GDM1 (cell line): ENCODE data around the gene IPCEF1.

Source experiments
- DNase-seq: peaks from one replicate; lab custom pipeline; 2025; lab: John Stamatoyannopoulos, UW

The IPCEF1 gene

DNA sequence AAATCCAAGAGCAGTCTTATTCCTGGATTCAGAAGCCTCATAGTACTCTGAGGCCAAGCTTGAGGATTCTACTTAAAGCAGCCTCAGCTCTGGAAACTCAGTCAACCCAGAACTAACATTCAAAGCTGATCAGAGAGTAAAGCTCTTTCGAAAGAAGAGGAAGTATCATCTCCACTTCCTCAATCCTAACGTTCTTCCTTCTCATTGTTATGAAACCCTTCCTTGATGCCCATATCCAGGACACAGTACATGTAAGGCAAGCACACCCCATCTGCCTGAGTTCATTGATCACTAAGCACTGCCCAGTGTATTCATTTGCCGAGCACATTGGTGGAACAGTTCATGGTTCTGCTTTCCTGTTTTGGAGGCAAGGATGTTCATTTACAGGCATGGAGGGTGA lies at the start of gene IPCEF1:
IPCEF1 (minus strand) TSS at position 114 of the 400 bp plus-strand sequence. CDS start 90,856 bp downstream, outside the sequence.
- peak; percentile 37 for DNase-seq

DNA sequence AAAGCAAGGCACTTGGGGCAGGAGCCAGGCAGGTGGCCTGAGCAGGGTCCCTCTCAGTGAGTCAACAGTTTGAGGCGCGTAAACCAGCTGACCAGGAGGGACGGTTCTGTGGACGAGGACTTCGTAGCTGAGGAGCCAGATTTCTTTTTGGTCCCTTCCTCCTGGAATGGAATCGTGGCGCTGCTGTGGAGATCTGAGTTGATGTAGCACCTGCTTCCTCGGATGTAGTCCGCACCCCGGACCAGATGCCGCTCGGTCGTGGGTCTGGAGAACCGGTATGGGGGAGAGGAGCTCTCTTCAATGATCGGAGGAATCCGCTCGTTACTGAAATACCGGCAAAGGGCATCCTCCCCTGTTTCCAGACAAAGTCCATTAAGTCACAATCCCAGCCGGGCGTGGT lies 49.7 kb upstream of the IPCEF1 start:
- DNase-seq, result no peak

- DNase-seq, result no peak
Observed at GRCh38 chr6:154404791-154405400, 48.3 kb upstream of the IPCEF1 start.

GRCh38 chr6:154403788-154404187 lies 47.2 kb upstream of the IPCEF1 start:
- DNase-seq, result no peak

DNA sequence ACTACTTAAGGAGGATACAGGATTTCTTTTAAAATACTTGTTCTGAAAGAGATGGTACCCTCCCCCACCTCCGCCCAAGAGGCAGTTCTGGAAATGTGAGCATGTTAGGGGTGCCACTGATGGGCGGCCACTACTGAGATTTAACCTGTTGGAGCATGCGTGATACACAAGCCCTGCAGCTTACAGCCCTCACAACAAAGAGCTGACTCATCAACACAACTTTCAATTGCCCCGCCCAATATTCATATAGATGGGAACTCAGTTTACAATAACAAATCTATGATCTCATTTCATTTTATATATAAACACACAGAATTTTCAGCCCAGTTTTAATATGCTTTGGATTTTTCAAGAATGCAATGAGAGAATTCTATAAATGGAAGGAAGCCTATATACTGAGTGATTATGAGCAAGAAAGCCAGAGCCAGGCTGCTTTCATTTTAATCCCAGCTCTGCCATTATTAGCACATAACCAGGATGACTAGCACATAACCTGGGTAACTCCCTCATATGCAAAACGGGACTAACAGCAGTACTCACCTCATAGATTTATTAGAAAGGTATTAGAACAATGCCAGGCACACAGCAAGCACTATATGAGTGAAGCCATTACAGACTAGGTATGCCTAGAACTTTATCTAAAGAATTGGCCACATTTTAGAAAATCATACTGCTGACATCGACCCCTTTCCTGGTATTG lies 45.6 kb upstream of the IPCEF1 start:
- no peak for DNase-seq

GRCh38 chr6:154399097-154399496 lies 42.5 kb upstream of the IPCEF1 start:
- no peak for DNase-seq

GRCh38 chr6:154397491-154398195 lies 41.0 kb upstream of the IPCEF1 start:
- no peak for DNase-seq

GRCh38 chr6:154395878-154396277 lies 39.3 kb upstream of the IPCEF1 start:
- no peak for DNase-seq

DNA sequence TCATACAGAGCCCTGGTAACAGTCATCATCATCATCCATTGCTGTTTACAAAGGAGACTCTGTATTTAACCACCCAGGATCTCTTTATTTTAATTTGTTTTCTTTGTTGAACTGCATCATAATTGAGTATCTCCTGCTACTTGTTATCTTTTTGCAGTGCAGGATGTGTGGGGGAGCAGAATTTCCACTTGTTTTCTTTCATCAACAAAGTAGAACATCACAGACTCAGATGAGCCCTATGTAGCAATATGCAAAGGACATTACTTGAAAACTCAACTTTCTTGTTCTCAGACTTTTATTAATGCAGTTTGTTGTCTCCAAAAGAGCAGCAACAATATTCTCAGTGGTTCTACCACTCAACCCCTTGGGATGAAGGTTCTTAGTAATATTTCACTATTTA lies 38.7 kb upstream of the IPCEF1 start:
- no peak for DNase-seq

DNA sequence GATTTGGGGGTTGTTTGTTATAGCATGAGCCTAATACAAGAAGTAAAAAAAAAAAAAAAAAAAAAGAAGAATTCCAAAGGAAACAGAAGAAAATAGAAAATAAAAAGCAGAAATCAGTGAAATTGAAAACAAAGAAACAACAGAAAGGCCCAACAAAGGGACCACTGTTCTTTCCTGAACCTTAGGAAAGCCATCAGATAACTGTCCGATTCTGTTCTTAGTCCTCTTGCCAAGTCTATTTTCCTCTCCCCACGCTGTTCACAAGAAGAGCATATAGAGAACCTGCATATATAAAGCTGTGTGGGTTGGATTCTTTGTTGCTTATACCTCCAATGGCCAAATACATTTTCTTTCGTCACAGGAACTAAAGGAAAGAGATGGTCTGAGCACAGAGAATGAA lies 38.0 kb upstream of the IPCEF1 start:
- no peak for DNase-seq

GRCh38 chr6:154390034-154390433 lies 33.4 kb upstream of the IPCEF1 start:
- no peak for DNase-seq

GRCh38 chr6:154388803-154389202 lies 32.2 kb upstream of the IPCEF1 start:
- DNase-seq, result no peak

DNA sequence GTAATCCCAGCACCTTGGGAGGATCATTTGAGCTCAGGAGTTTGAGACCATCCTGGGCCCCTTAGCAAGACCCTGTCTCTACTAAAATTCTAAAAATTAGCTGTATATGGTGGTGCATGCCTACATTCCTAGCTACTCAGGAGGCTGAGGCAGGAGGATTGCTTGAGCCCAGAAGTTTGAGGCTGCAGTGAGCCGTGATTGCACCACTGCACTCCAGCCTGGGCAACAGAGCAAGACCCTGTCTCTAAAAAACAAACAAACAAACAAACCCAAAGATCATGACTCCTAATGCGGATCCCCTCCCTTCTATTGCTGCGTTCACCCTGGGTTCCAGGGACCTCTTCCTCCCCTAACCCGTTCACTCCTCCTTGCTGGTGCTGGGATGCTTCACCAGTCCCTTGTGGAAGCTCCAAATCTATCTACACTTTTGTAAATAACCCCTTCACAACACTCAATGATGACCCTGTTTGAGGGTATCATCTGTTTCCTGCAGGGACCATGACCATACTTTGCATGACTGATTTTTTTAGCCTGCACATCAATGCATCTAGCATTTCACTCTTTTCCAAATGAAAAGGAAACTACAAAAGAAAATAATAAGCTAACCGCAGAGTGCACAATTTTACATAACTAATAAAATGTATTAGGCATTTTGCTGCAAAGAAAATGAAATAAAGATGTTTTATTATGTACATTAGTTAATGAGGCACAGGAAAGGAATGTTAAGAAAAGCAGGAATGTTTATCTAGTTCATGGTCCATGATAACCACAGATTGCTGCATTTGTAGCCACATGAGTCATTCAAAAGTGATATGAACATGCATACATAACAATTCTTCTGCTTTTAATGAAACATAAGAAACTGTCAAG lies 30.5 kb upstream of the IPCEF1 start:
- no peak for DNase-seq

GRCh38 chr6:154384191-154384590 lies 27.6 kb upstream of the IPCEF1 start:
- no peak for DNase-seq

DNA sequence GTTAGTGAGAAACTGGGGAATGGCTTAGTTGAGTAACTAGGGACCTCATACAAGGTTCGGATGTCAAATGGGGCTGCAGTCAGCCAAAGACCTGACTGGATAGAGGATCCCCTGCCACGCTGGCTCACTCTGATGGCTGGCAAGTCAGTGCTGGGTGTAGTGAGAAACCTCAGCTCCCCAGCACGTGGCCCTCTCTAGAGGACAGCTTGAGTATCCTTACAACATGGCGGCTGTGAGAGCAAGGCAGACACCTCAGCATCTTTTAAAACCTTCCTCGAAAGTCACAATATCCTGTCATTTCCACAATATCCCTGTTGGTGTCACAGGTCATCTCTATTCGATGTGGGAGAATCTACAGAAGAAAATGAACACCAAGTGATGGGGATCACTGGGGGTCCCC lies 26.7 kb upstream of the IPCEF1 start:
- DNase-seq, result no peak

DNA sequence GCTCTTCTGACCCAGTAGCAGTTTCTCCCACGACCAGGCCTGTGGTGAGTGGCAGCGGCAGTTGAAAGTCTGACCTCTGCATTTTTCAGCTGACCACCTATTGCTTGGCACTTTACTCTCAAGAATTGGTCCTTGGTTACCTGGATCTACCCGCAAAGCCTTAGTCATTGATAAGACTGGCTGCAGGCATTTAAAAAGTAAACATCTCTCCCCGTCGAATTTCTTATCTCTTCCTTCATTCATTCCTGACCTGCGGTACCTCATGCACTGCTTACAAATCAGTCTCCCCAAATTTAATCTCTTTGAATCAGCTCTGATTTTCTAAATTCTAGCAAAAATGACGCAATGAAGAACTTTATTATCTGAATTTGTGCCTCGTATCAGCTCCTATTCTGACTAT lies 26.1 kb upstream of the IPCEF1 start:
- DNase-seq, result no peak

DNA sequence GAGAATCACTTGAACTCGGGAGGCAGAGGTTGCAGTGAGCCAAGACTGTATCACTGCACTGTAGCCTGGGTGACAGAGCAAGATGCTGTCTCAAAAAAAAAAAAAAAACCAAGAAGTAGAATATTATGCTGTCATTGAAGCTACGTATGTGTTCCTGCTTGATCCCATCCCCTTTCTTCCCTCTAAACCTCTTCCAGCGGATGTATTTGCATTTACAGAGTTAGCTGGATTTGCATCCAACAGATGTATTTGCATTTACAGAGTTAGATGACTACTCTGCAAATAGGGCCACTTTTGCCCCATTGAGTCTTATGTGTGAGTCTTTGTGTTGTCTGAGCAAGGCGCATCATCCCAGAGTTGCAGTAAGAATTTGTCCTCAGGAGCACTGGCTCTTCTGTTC lies 24.9 kb upstream of the IPCEF1 start:
- DNase-seq, result no peak

DNA sequence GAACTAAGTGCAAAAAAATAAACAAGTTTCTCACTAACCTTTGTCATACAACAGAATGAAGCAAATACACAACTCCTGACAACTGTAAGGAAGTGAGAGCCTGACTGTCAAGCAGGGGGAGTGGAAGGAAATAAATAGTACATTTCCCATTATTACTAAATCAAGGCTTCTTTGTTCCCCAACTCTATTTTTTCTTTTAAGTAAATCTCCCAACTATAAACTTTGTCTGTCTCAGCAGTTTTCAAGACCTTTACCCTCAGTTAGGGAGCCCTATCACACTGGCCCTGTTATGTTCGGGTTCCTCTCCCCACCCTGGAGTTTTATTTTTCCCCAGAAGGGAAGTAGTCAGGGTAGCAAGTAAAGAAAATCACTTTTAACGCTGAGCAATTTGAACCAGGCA lies 24.1 kb upstream of the IPCEF1 start:
- no peak for DNase-seq

- DNase-seq, result no peak
Observed at GRCh38 chr6:154379585-154379984, 23.0 kb upstream of the IPCEF1 start.

DNA sequence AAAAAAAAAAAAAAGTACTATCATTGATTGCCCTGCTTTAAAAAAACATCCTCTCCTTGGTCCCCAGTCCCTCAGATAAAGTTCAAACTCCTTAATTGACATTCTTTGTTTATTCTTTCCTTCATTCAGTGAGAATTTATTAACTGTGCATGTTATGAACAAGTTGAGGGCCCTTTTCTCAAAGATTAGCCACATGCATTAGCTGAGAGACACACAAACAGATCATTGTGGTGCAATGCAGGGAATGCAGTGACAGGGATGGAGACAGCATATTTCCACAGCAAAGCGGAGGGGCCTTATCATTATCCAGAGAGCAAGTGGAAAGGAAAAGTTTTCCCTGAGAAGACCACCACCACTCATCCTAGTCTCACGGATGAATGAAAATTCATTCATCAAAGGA lies 21.9 kb upstream of the IPCEF1 start:
- no peak for DNase-seq

DNA sequence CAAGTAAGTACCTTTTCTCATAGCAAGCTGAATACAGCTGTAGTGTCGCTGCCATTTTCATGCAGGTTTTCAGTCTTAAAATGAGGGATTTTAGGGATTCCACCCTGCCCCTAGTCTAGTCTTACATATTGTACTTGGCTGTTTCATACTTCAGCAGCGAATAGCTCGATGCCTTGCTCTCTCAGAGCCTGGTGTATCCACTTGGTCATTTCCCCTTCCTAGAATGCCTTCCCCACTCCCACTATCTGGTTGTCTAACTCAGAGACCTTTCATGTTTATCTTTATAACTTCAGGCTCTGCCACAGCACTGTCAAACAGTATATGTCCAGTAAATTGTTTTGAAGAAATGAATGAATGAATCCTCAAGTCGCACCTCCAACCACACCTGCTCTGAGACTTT lies 21.1 kb upstream of the IPCEF1 start:
- DNase-seq, result no peak

- no peak for DNase-seq
Observed at GRCh38 chr6:154373971-154374370, 17.4 kb upstream of the IPCEF1 start.
